Stimulated activated CD8-positive, alpha-beta memory T cell treated with anti-CD3 and anti-CD28 coated beads, Interleukin-4, amount 100 ng/mL, for 24 hours (primary cell): ENCODE data around the gene MRPS35.

Source experiments
- DNase-seq: peaks from one replicate; pipeline ENCODE4 v3.0.0-alpha.2; 2020; ENCODE audit warnings: low read depth

The MRPS35 gene

GRCh38 chr12:27772328-27773049 lies 61.9 kb downstream of the MRPS35 start:
- no peak for DNase-seq

- DNase-seq: no peak
Measured at GRCh38 chr12:27777141-27777540, 66.5 kb downstream of the MRPS35 start.

- no peak for DNase-seq
Measured at GRCh38 chr12:27778206-27778605, 67.6 kb downstream of the MRPS35 start.

- no peak for DNase-seq
Measured at GRCh38 chr12:27779416-27779919, 68.8 kb downstream of the MRPS35 start.

GRCh38 chr12:27779920-27780611 lies 69.4 kb downstream of the MRPS35 start, which contains the start of the genes KLHL42 and MANSC4:
TSS of gene KLHL42 (plus strand) at chr12:27780233. CDS start at chr12:27780331, 98 bp downstream.
TSS of gene MANSC4 (minus strand) at chr12:27780236. CDS start at chr12:27771276, 8,960 bp downstream.
- peak; percentile 32 for DNase-seq

GRCh38 chr12:27780612-27781408 lies 70.2 kb downstream of the MRPS35 start:
- DNase-seq: peak; percentile 7

- DNase-seq: no peak
Measured at GRCh38 chr12:27781680-27782079, 71.0 kb downstream of the MRPS35 start.

- no peak for DNase-seq
Measured at GRCh38 chr12:27782481-27782880, 71.8 kb downstream of the MRPS35 start.

GRCh38 chr12:27785882-27786570 lies 75.4 kb downstream of the MRPS35 start:
- DNase-seq: no peak

- no peak for DNase-seq
Measured at GRCh38 chr12:27787559-27787958, 76.9 kb downstream of the MRPS35 start.

- DNase-seq: no peak
Measured at GRCh38 chr12:27790179-27790578, 79.5 kb downstream of the MRPS35 start.

- DNase-seq: no peak
Measured at GRCh38 chr12:27794818-27795584, 84.4 kb downstream of the MRPS35 start.

- DNase-seq: no peak
Measured at GRCh38 chr12:27796128-27796527, 85.5 kb downstream of the MRPS35 start.

GRCh38 chr12:27797301-27798025 lies 86.8 kb downstream of the MRPS35 start:
- no peak for DNase-seq

GRCh38 chr12:27800819-27801218 lies 90.2 kb downstream of the MRPS35 start:
- DNase-seq: no peak

- no peak for DNase-seq
Measured at GRCh38 chr12:27801630-27802029, 91.0 kb downstream of the MRPS35 start.

- no peak for DNase-seq
Measured at GRCh38 chr12:27802511-27802910, 91.9 kb downstream of the MRPS35 start.

GRCh38 chr12:27802936-27803335 lies 92.3 kb downstream of the MRPS35 start:
- no peak for DNase-seq

GRCh38 chr12:27805238-27805637 lies 94.6 kb downstream of the MRPS35 start:
- no peak for DNase-seq
